Endothelial cell of umbilical vein (primary cell): ENCODE measurements around the gene XYLT1. TPM values are rescaled to one million over a fixed set of nuclear protein-coding genes. Genes with fewer than 3 reads are reported as not detected.

ENCODE experiments used
- BruUV-seq: library from RNA; stranded (reverse); fragments of 400-500 nt; replicated peaks from 2 replicates; lab custom pipeline; 2021; lab: Mats Ljungman, UMichigan
- CTCF ChIA-PET: fragments of 300-600, 350-600 bp; sonication (Branson Sonifier 250); formaldehyde crosslinking; loops from one replicate; lab custom pipeline; 2021; ENCODE audit warnings: antibody characterized with exemption, inconsistent platforms; lab: Charles Lee
- POLR2A ChIA-PET: fragments of 300-600, 350-600 bp; sonication (Branson Sonifier 250); formaldehyde crosslinking; loops from one replicate; lab custom pipeline; 2021; ENCODE audit warnings: antibody characterized with exemption, inconsistent platforms; lab: Charles Lee
- DNase-seq: peaks from one replicate; pipeline ENCODE4 v3.0.0-alpha.2; 2011; ENCODE audit warnings: low read depth, low spot score
- FAIRE-seq: peaks from 2 replicates; lab custom pipeline; 2011; peaks lifted over from hg19 to GRCh38; lab: Jason Lieb, UNC
- H2AFZ ChIP-seq: 2 replicates; pipeline ENCODE4 v1.6.0; 2012; ENCODE audit warnings: low read depth, low read length, control low read depth, inconsistent platforms
- H3K27ac ChIP-seq: 2 replicates; pipeline ENCODE4 v1.5.1; 2011; ENCODE audit warnings: low read depth, mild to moderate bottlenecking, control low read depth, low read length, moderate library complexity; ENCODE audit not compliant: insufficient read depth
- H3K27me3 ChIP-seq, 2 experiments: 2 replicates each; pipeline versions ENCODE4 v1.6.0 to v1.6.1; 2011; ENCODE audit warnings: low read length in 2 of 2, mixed read lengths in 1 of 2; ENCODE audit not compliant: control insufficient read depth in 2 of 2, insufficient read depth in 2 of 2
- H3K36me3 ChIP-seq, 2 experiments: 2 replicates in 1 of 2; 3 replicates in 1 of 2; pipeline ENCODE4 v1.5.1; 2011; ENCODE audit warnings: low read length in 2 of 2, mild to moderate bottlenecking in 1 of 2, moderate library complexity in 1 of 2; ENCODE audit not compliant: control insufficient read depth in 2 of 2, insufficient read depth in 2 of 2; ENCODE audit errors: extremely low read depth in 1 of 2
- H3K4me1 ChIP-seq: 3 replicates; pipeline ENCODE4 v1.5.1; 2011; ENCODE audit warnings: mild to moderate bottlenecking, low read length; ENCODE audit not compliant: control insufficient read depth, insufficient read depth; ENCODE audit errors: extremely low read depth
- H3K4me2 ChIP-seq: 2 replicates; pipeline ENCODE4 v1.6.1; 2011; ENCODE audit warnings: low read length, control low read depth, mixed read lengths; ENCODE audit not compliant: insufficient read depth
- H3K4me3 ChIP-seq, 3 experiments: fragments of 200-600 bp in 1 of 3; sonication (generic), shearing (Covaris generic) in 1 of 3; replicated peaks in 1 of 3; 2 replicates each; pipeline ENCODE4 v1.5.1; 2011 to 2016; ENCODE audit warnings: control low read depth in 3 of 3, low read length in 3 of 3, mild to moderate bottlenecking in 2 of 3, inconsistent platforms in 1 of 3, low read depth in 1 of 3, moderate library complexity in 1 of 3; ENCODE audit not compliant: insufficient read depth in 1 of 3
- H3K79me2 ChIP-seq: 2 replicates; pipeline ENCODE4 v1.6.0; 2012; ENCODE audit warnings: low read length, inconsistent platforms; ENCODE audit not compliant: control insufficient read depth, insufficient read depth
- H3K9ac ChIP-seq: replicated peaks from 2 replicates; pipeline ENCODE3; 2011; ENCODE audit warnings: low read length, control low read depth; ENCODE audit not compliant: insufficient read depth; ENCODE audit errors: extremely low read depth
- H3K9me1 ChIP-seq: replicated peaks from 3 replicates; pipeline ENCODE4 v1.6.0; 2011; ENCODE audit warnings: mild to moderate bottlenecking, low read length; ENCODE audit not compliant: control insufficient read depth, insufficient read depth; ENCODE audit errors: extremely low read depth
- H3K9me3 ChIP-seq: replicated peaks from 2 replicates; pipeline ENCODE4 v1.5.1; 2012; ENCODE audit warnings: low read length, inconsistent platforms; ENCODE audit not compliant: control insufficient read depth, insufficient read depth
- H4K20me1 ChIP-seq: replicated peaks from 2 replicates; pipeline ENCODE3; 2011; ENCODE audit warnings: mild to moderate bottlenecking, low read length; ENCODE audit not compliant: control insufficient read depth, insufficient read depth; ENCODE audit errors: extremely low read depth
- EZH2 ChIP-seq: IDR thresholded peaks from 2 replicates; pipeline ENCODE4 v1.6.1; 2012; ENCODE audit warnings: borderline replicate concordance, low read depth, mild to moderate bottlenecking, moderate library complexity, low read length, inconsistent platforms; ENCODE audit not compliant: severe bottlenecking
- FOS ChIP-seq: IDR thresholded peaks from 2 replicates; pipeline ENCODE4 v1.6.1; 2011; ENCODE audit warnings: mild to moderate bottlenecking, low read length, moderate library complexity, borderline replicate concordance; ENCODE audit not compliant: insufficient read depth
- GATA2 ChIP-seq: IDR thresholded peaks from 2 replicates; pipeline ENCODE4 v1.7.0; 2011; ENCODE audit warnings: low read depth, mild to moderate bottlenecking, moderate library complexity, mixed read lengths, low read length; ENCODE audit not compliant: insufficient read length, insufficient read depth
- JUN ChIP-seq: IDR thresholded peaks from 2 replicates; pipeline ENCODE4 v1.6.1; 2011; ENCODE audit warnings: borderline replicate concordance, low read depth; ENCODE audit not compliant: insufficient read length, insufficient read depth
- MYC ChIP-seq: IDR thresholded peaks from one replicate; pipeline ENCODE4 v1.6.1; 2011; ENCODE audit warnings: mild to moderate bottlenecking, low read depth, low read length
- POLR2A ChIP-seq: IDR thresholded peaks from 2 replicates; pipeline ENCODE4 v1.6.1; 2012; ENCODE audit warnings: low read depth, mild to moderate bottlenecking, control low read depth, low read length
- POLR2AphosphoS5 ChIP-seq: IDR thresholded peaks from 2 replicates; pipeline ENCODE4 v1.6.1; 2012; ENCODE audit warnings: low read depth, mild to moderate bottlenecking, control low read depth, low read length, moderate library complexity; ENCODE audit not compliant: insufficient read depth
- dilution Hi-C: fragments of 300-500 bp; cut with MboI; formaldehyde crosslinking; loops from one replicate; pipeline ENCODE4 v1.15.0; 2019; ENCODE audit warnings: low sequenced_read_pairs; ENCODE audit not compliant: extremely low pct_ligation_motif_present
- intact Hi-C: fragments of 100-400 bp; cut with micrococcal nuclease; formaldehyde crosslinking; loops from one replicate; pipeline ENCODE4 v1.10.0; 2022
- polyA plus RNA-seq, 4 experiments: library from polyadenylated mRNA; depleted of rRNA in 3 of 4; stranded (reverse) in 3 of 4; unstranded in 1 of 4; fragments of >200 nt; gene quantifications; 2 replicates each; pipeline versions ENCODE4 v1.2.1 to v1.2.3, GENCODE V29; 2011 to 2012; ENCODE audit warnings: missing spikeins in 1 of 4
- total RNA-seq: library from RNA; stranded (reverse); gene quantifications from 2 replicates; pipeline ENCODE4 v1.2.3, GENCODE V29; 2021
- TF ChIP-seq, protein P1 (sequence below): IDR thresholded peaks from 2 replicates; pipeline ENCODE4 v1.6.1; 2011; ENCODE audit not compliant: insufficient read depth, insufficient read length
- TF ChIP-seq, protein P2 (sequence below), 2 donors: IDR thresholded peaks; 1 replicate in 1 of 2; 2 replicates in 1 of 2; pipeline ENCODE4 v1.5.1; 2011; ENCODE audit warnings: low read length in 2 of 2, mild to moderate bottlenecking in 2 of 2, moderate library complexity in 2 of 2, control low read depth in 1 of 2, inconsistent platforms in 1 of 2, low read depth in 1 of 2; ENCODE audit not compliant: insufficient read depth in 1 of 2; ENCODE audit errors: extremely low read depth in 1 of 2

The XYLT1 gene
- total and polyA plus RNA-seq, 2 donors (not counting 3 experiments of a cell fraction or from before 2014, with no cell fraction given): 0.63 to 2.9 TPM

DNA sequence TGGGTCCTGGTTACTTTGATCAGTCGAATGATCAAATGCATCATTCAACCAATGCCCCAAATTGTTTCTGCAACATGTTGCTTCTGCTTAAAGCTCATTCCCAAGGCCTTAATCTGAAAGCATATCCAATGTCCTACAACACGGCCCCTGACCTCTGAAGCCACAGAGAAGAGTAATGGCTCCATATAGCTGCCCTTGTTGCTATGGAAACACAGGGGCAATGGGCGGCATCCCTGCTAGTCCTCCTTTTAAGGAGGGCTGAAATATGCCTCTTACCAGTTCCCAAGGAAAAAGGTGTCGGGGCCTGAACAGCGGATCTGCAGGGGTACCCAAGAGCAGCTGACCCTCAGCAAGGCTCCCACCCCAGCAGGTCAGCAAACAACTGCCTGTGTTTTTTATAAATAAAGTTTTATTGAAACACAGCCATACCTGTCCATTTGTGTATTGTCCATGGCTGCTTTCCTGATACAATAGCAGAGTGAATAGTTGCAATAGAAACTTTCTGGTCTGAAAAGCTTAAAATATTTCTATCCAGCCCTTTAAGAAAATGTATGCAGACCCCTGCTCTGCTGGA, 210.4 kb downstream of the XYLT1 start:
- no TSS peak for BruUV-seq
- H3K9me3 ChIP-seq: no peaks in the 10 kb centered on the region
- no peaks in the 10 kb centered on the region for H3K27me3 ChIP-seq
- FAIRE-seq: no peak
- H3K36me3 ChIP-seq: no peaks in the 10 kb centered on the region
- no peak overlapping the region for H2AFZ ChIP-seq
- no peaks in the 10 kb centered on the region for H3K4me1 ChIP-seq
- no peak overlapping the region for H3K4me3 ChIP-seq
- intact Hi-C loops: no loop called here
- no peaks in the 10 kb centered on the region for H3K79me2 ChIP-seq
- ChIA-PET POLR2A (interaction anchor here (0.7 kb wide), 1 partner anchor 103 kb away, joined by 7 read pairs; no protein-coding TSS in a partner anchor), CTCF (interaction anchor here (0.7 kb wide), 1 partner anchor 35 kb away, joined by 4 read pairs; no protein-coding TSS in a partner anchor)
- no peak for DNase-seq
- H4K20me1 ChIP-seq: no peaks in the 10 kb centered on the region
- TF ChIP-seq MYC (no peak), JUN (no peak), EZH2 (no peak), POLR2AphosphoS5 (no peak), FOS (no peak), GATA2 (no peak), POLR2A (no peak)
- TF ChIP-seq, protein P1, sequence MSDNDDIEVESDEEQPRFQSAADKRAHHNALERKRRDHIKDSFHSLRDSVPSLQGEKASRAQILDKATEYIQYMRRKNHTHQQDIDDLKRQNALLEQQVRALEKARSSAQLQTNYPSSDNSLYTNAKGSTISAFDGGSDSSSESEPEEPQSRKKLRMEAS: no peak
- TF ChIP-seq, protein P2, sequence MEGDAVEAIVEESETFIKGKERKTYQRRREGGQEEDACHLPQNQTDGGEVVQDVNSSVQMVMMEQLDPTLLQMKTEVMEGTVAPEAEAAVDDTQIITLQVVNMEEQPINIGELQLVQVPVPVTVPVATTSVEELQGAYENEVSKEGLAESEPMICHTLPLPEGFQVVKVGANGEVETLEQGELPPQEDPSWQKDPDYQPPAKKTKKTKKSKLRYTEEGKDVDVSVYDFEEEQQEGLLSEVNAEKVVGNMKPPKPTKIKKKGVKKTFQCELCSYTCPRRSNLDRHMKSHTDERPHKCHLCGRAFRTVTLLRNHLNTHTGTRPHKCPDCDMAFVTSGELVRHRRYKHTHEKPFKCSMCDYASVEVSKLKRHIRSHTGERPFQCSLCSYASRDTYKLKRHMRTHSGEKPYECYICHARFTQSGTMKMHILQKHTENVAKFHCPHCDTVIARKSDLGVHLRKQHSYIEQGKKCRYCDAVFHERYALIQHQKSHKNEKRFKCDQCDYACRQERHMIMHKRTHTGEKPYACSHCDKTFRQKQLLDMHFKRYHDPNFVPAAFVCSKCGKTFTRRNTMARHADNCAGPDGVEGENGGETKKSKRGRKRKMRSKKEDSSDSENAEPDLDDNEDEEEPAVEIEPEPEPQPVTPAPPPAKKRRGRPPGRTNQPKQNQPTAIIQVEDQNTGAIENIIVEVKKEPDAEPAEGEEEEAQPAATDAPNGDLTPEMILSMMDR (IDR thresholded peaks at IDR 0.05; ENCODE audit: extremely low read depth in 1 of 2, insufficient read depth in 1 of 2, low read depth in 1 of 2, low read length in 2 of 2): no peak
- dilution Hi-C loops: no loop called here
- H3K27ac ChIP-seq: no peak overlapping the region
- H3K9ac ChIP-seq: no peak overlapping the region
- H3K9me1 ChIP-seq: no peaks in the 10 kb centered on the region
- H3K4me2 ChIP-seq: no peak overlapping the region
